SK-N-SH (cell line): ENCODE results near the gene NTRK3. TPM values are rescaled to one million over a fixed set of nuclear protein-coding genes. Genes with fewer than 3 reads are reported as not detected.

Experiments
- CTCF ChIA-PET: fragments of 300-600, 350-600 bp; formaldehyde crosslinking; extraction: SDS; loops from one replicate; lab custom pipeline; 2021; lab: Yijun Ruan, JAX
- POLR2A ChIA-PET: fragments of 350-600 bp; sonication (Branson Sonifier 250); formaldehyde crosslinking; extraction: SDS; loops from one replicate; lab custom pipeline; 2020; ENCODE audit warnings: antibody characterized with exemption, inconsistent platforms; lab: Yijun Ruan, JAX
- DNase-seq: peaks from one replicate; pipeline ENCODE4 v3.0.0; 2012
- H2AFZ ChIP-seq: fragments of 200-600 bp; sonication (generic); 2 replicates; pipeline ENCODE4 v1.8.1; 2016; ENCODE audit warnings: antibody characterized with exemption, mild to moderate bottlenecking, low read depth
- H3F3A ChIP-seq: fragments of 200-600 bp; sonication (generic); replicated peaks from 2 replicates; pipeline ENCODE3; 2016; ENCODE audit warnings: antibody characterized with exemption, mild to moderate bottlenecking; ENCODE audit not compliant: insufficient read depth
- H3K27ac ChIP-seq, 2 experiments: fragments of 200-500 bp in 1 of 2; fragments of 200-600 bp in 1 of 2; sonication (Bioruptor generic) in 1 of 2; sonication (generic), shearing (Covaris generic) in 1 of 2; 2 replicates each; pipeline versions ENCODE4 v1.5.1 to v1.6.1; 2014 to 2016; ENCODE audit warnings: low read depth in 2 of 2, inconsistent platforms in 1 of 2, low read length in 1 of 2, mild to moderate bottlenecking in 1 of 2, mixed read lengths in 1 of 2
- H3K27me3 ChIP-seq: fragments of 200-600 bp; sonication (generic), shearing (Covaris generic); 2 replicates; pipeline ENCODE4 v1.6.1; 2016; ENCODE audit warnings: mixed run types; ENCODE audit not compliant: insufficient read depth
- H3K36me3 ChIP-seq, 2 experiments: fragments of 200-500 bp in 1 of 2; fragments of 200-600 bp in 1 of 2; sonication (Bioruptor generic) in 1 of 2; sonication (generic) in 1 of 2; replicated peaks in 1 of 2; 2 replicates each; pipeline versions ENCODE3 to v1.5.1; 2014 to 2016; ENCODE audit warnings: low read length in 1 of 2, mild to moderate bottlenecking in 1 of 2; ENCODE audit not compliant: insufficient read depth in 2 of 2, control insufficient read depth in 1 of 2
- H3K4me1 ChIP-seq, 2 experiments: fragments of 200-500 bp in 1 of 2; fragments of 200-600 bp in 1 of 2; sonication (Bioruptor generic) in 1 of 2; sonication (generic), shearing (Covaris generic) in 1 of 2; 2 replicates each; pipeline versions ENCODE4 v1.5.1 to v1.6.1; 2014 to 2016; ENCODE audit warnings: low read depth in 1 of 2, low read length in 1 of 2, mixed run types in 1 of 2; ENCODE audit not compliant: insufficient read depth in 2 of 2, control insufficient read depth in 1 of 2
- H3K4me2 ChIP-seq: fragments of 200-600 bp; sonication (generic), shearing (Covaris generic); 2 replicates; pipeline ENCODE4 v1.6.1; 2017; ENCODE audit warnings: mixed run types
- H3K4me3 ChIP-seq, 2 experiments: fragments of 200-500 bp in 1 of 2; fragments of 200-600 bp in 1 of 2; sonication (Bioruptor generic) in 1 of 2; sonication (generic), shearing (Covaris generic) in 1 of 2; 2 replicates each; pipeline versions ENCODE4 v1.5.1 to v1.8.1; 2014 to 2016; ENCODE audit warnings: low read depth in 2 of 2, inconsistent platforms in 1 of 2, low read length in 1 of 2, mild to moderate bottlenecking in 1 of 2, mixed read lengths in 1 of 2, moderate library complexity in 1 of 2
- H3K79me2 ChIP-seq: fragments of 200-600 bp; sonication (generic); 2 replicates; pipeline ENCODE4 v1.8.1; 2017; ENCODE audit warnings: mild to moderate bottlenecking; ENCODE audit not compliant: insufficient read depth
- H3K9ac ChIP-seq: fragments of 200-600 bp; sonication (generic); 2 replicates; pipeline ENCODE4 v1.6.1; 2017; ENCODE audit warnings: mixed run types
- H3K9me2 ChIP-seq: fragments of 200-600 bp; sonication (generic); 2 replicates; pipeline ENCODE4 v1.6.1; 2017; ENCODE audit warnings: mixed run types
- H3K9me3 ChIP-seq: fragments of 200-600 bp; sonication (generic); 2 replicates; pipeline ENCODE4 v1.6.1; 2017; ENCODE audit warnings: mixed run types, mild to moderate bottlenecking, moderate library complexity
- H4K20me1 ChIP-seq: fragments of 200-600 bp; sonication (generic); 2 replicates; pipeline ENCODE4 v1.6.1; 2017; ENCODE audit warnings: mild to moderate bottlenecking, mixed run types; ENCODE audit not compliant: insufficient read depth
- CHD2 ChIP-seq: fragments of 150-350 bp; IDR thresholded peaks from 2 replicates; pipeline ENCODE4 v1.6.1; 2018; ENCODE audit warnings: low read length; ENCODE audit not compliant: partially characterized antibody
- EP300 ChIP-seq, 2 experiments: IDR thresholded peaks; 2 replicates each; pipeline versions ENCODE4 v1.4.0 to v1.6.1; 2012; ENCODE audit warnings: borderline replicate concordance in 1 of 2, low read depth in 1 of 2, low read length in 1 of 2
- FOSL2 ChIP-seq: IDR thresholded peaks from 2 replicates; pipeline ENCODE4 v1.4.0; 2012; ENCODE audit warnings: low read depth, mild to moderate bottlenecking, moderate library complexity, borderline replicate concordance
- GABPA ChIP-seq: IDR thresholded peaks from 2 replicates; pipeline ENCODE4 v1.4.0; 2012; ENCODE audit warnings: low read depth, mild to moderate bottlenecking
- GATA2 ChIP-seq: sonication (generic); formaldehyde crosslinking; IDR thresholded peaks from 2 replicates; pipeline ENCODE4 v1.5.0; 2020; ENCODE audit warnings: mild to moderate bottlenecking, missing genetic modification reagents
- MEF2A ChIP-seq: IDR thresholded peaks from 2 replicates; pipeline ENCODE4 v1.4.0; 2012; ENCODE audit warnings: low read depth, borderline replicate concordance
- MXI1 ChIP-seq: IDR thresholded peaks from 2 replicates; pipeline ENCODE4 v1.6.1; 2012; ENCODE audit warnings: mild to moderate bottlenecking, low read depth, low read length, improper control_type of control experiment
- NFIC ChIP-seq: IDR thresholded peaks from 2 replicates; pipeline ENCODE4 v1.4.0; 2012; ENCODE audit warnings: borderline replicate concordance
- RCOR1 ChIP-seq: fragments of 150-350 bp; IDR thresholded peaks from 2 replicates; pipeline ENCODE4 v1.6.1; 2017; ENCODE audit warnings: antibody characterized with exemption, low read length
- RFX5 ChIP-seq: IDR thresholded peaks from 2 replicates; pipeline ENCODE4 v1.6.1; 2012; ENCODE audit warnings: mild to moderate bottlenecking, improper control_type of control experiment, low read length
- RXRA ChIP-seq: IDR thresholded peaks from 2 replicates; pipeline ENCODE4 v1.4.0; 2012; ENCODE audit warnings: low read depth, mild to moderate bottlenecking, borderline replicate concordance
- SMC3 ChIP-seq: IDR thresholded peaks from 2 replicates; pipeline ENCODE4 v1.6.1; 2012; ENCODE audit warnings: low read depth, low read length, improper control_type of control experiment
- TEAD4 ChIP-seq: IDR thresholded peaks from 2 replicates; pipeline ENCODE4 v1.4.0; 2012; ENCODE audit warnings: mild to moderate bottlenecking, borderline replicate concordance; ENCODE audit not compliant: insufficient read depth
- YY1 ChIP-seq: IDR thresholded peaks from 2 replicates; pipeline ENCODE4 v1.4.0; 2012; ENCODE audit warnings: low read depth, mild to moderate bottlenecking
- WGBS: methylation state at CpG from one replicate; pipeline ENCODE4 v1.1.6; 2017; ENCODE audit warnings: low lambda C conversion rate; 5-methylcytosine and 5-hydroxymethylcytosine counted together
- polyA plus RNA-seq, 3 experiments: library from polyadenylated mRNA; depleted of rRNA; stranded (reverse); fragments of >200 nt; gene quantifications; 2 replicates each; pipeline ENCODE4 v1.2.3, GENCODE V29; 2012
- TF ChIP-seq, protein P1 (sequence below): IDR thresholded peaks from 2 replicates; pipeline ENCODE4 v1.4.0; 2012; ENCODE audit warnings: low read depth
- TF ChIP-seq, protein P2 (sequence below): fragments of 150-350 bp; IDR thresholded peaks from 2 replicates; pipeline ENCODE4 v1.6.1; 2017; ENCODE audit warnings: antibody characterized with exemption, low read length, low read depth, borderline replicate concordance
- TF ChIP-seq, protein P3 (sequence below): fragments of 200-600 bp; sonication (generic); IDR thresholded peaks from 2 replicates; pipeline ENCODE4 v1.6.1; 2017; ENCODE audit warnings: antibody characterized with exemption, mild to moderate bottlenecking, moderate library complexity
- TF ChIP-seq, protein P4 (sequence below): IDR thresholded peaks from 2 replicates; pipeline ENCODE4; 2012
- TF ChIP-seq, protein P5 (sequence below): IDR thresholded peaks from 2 replicates; pipeline ENCODE4 v1.4.0; 2012; ENCODE audit warnings: low read depth, borderline replicate concordance
- TF ChIP-seq, protein P6 (sequence below): fragments of 150-350 bp; IDR thresholded peaks from 2 replicates; pipeline ENCODE4 v1.6.1; 2016; ENCODE audit warnings: mild to moderate bottlenecking, low read depth, low read length

Gene NTRK3
- polyA plus RNA-seq, 1 of the 3 experiments (the other 2 are of a cell fraction), result 2.6 TPM

DNA sequence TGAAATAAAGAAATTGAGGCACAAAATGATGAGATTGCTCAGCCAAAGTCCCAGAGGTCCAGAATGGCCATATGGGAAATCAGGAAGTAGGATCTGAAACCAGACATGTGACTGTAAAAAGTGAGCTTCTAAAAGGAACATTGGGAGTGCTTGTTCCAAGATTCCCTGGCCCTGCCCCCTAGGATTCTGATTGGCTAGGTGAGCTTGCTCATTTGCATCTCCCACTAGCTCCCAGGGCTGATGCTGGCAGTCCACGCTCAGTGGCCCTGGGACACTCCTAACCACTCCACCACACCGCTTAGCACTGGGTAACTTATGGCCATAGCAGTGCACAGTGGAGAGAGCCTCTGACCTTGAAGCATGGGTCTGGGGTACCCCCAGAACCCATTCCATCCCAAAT lies 326.7 kb downstream of the NTRK3 start:
- no peak overlapping the region for H2AFZ ChIP-seq
- POLR2A ChIA-PET, result no interaction called here
- WGBS, result 67% methylated on average over 2 of the region's 2 CpGs
- H4K20me1 ChIP-seq, result no peaks in the 10 kb centered on the region
- H3K36me3 ChIP-seq, result no peaks in the 10 kb centered on the region
- CTCF ChIA-PET, result interaction anchor here (1.8 kb wide), 1 partner anchor 316 kb away, joined by 4 read pairs; no protein-coding TSS in a partner anchor
- DNase-seq, result no peak
- H3K9me2 ChIP-seq, result no peaks in the 10 kb centered on the region
- H3K9me3 ChIP-seq, result no peaks in the 10 kb centered on the region
- H3K27me3 ChIP-seq, result no peaks in the 10 kb centered on the region
- no peak for TF ChIP-seq RXRA
- TF ChIP-seq RCOR1, result no peak
- TF ChIP-seq, protein P1, sequence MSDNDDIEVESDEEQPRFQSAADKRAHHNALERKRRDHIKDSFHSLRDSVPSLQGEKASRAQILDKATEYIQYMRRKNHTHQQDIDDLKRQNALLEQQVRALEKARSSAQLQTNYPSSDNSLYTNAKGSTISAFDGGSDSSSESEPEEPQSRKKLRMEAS, result no peak
- TF ChIP-seq RFX5, result no peak
- no peak for TF ChIP-seq FOSL2
- no peak for TF ChIP-seq MEF2A
- no peak for TF ChIP-seq YY1
- TF ChIP-seq NFIC, result no peak
- no peak for TF ChIP-seq GATA2 (CRISPR knock-in tag)
- TF ChIP-seq, protein P2, sequence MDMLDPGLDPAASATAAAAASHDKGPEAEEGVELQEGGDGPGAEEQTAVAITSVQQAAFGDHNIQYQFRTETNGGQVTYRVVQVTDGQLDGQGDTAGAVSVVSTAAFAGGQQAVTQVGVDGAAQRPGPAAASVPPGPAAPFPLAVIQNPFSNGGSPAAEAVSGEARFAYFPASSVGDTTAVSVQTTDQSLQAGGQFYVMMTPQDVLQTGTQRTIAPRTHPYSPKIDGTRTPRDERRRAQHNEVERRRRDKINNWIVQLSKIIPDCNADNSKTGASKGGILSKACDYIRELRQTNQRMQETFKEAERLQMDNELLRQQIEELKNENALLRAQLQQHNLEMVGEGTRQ, result no peak
- TF ChIP-seq, protein P3, sequence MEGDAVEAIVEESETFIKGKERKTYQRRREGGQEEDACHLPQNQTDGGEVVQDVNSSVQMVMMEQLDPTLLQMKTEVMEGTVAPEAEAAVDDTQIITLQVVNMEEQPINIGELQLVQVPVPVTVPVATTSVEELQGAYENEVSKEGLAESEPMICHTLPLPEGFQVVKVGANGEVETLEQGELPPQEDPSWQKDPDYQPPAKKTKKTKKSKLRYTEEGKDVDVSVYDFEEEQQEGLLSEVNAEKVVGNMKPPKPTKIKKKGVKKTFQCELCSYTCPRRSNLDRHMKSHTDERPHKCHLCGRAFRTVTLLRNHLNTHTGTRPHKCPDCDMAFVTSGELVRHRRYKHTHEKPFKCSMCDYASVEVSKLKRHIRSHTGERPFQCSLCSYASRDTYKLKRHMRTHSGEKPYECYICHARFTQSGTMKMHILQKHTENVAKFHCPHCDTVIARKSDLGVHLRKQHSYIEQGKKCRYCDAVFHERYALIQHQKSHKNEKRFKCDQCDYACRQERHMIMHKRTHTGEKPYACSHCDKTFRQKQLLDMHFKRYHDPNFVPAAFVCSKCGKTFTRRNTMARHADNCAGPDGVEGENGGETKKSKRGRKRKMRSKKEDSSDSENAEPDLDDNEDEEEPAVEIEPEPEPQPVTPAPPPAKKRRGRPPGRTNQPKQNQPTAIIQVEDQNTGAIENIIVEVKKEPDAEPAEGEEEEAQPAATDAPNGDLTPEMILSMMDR, result no peak
- TF ChIP-seq, protein P4, sequence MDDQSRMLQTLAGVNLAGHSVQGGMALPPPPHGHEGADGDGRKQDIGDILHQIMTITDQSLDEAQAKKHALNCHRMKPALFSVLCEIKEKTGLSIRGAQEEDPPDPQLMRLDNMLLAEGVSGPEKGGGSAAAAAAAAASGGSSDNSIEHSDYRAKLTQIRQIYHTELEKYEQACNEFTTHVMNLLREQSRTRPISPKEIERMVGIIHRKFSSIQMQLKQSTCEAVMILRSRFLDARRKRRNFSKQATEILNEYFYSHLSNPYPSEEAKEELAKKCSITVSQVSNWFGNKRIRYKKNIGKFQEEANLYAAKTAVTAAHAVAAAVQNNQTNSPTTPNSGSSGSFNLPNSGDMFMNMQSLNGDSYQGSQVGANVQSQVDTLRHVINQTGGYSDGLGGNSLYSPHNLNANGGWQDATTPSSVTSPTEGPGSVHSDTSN, result no peak
- no peak for TF ChIP-seq SMC3
- no peak for TF ChIP-seq EP300 (IDR thresholded peaks at IDR 0.05; ENCODE audit: borderline replicate concordance in 1 of 2, low read depth in 1 of 2, low read length in 1 of 2)
- TF ChIP-seq TEAD4, result no peak
- TF ChIP-seq GABPA, result no peak
- TF ChIP-seq, protein P5, sequence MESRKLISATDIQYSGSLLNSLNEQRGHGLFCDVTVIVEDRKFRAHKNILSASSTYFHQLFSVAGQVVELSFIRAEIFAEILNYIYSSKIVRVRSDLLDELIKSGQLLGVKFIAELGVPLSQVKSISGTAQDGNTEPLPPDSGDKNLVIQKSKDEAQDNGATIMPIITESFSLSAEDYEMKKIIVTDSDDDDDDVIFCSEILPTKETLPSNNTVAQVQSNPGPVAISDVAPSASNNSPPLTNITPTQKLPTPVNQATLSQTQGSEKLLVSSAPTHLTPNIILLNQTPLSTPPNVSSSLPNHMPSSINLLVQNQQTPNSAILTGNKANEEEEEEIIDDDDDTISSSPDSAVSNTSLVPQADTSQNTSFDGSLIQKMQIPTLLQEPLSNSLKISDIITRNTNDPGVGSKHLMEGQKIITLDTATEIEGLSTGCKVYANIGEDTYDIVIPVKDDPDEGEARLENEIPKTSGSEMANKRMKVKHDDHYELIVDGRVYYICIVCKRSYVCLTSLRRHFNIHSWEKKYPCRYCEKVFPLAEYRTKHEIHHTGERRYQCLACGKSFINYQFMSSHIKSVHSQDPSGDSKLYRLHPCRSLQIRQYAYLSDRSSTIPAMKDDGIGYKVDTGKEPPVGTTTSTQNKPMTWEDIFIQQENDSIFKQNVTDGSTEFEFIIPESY, result no peak
- TF ChIP-seq, protein P6, sequence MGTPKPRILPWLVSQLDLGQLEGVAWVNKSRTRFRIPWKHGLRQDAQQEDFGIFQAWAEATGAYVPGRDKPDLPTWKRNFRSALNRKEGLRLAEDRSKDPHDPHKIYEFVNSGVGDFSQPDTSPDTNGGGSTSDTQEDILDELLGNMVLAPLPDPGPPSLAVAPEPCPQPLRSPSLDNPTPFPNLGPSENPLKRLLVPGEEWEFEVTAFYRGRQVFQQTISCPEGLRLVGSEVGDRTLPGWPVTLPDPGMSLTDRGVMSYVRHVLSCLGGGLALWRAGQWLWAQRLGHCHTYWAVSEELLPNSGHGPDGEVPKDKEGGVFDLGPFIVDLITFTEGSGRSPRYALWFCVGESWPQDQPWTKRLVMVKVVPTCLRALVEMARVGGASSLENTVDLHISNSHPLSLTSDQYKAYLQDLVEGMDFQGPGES, result no peak
- no peak for TF ChIP-seq MXI1
- TF ChIP-seq CHD2, result no peak
- TF ChIP-seq, all 33 proteins: peak for 0
- Histone ChIP-seq H3K4me3 (no peak overlapping the region), H3K27ac (no peak overlapping the region), H3F3A (no peaks in the 10 kb centered on the region), H3K4me1 (no peaks in the 10 kb centered on the region; a peak in 1 of 4 replicates), H3K9ac (no peak overlapping the region), H3K79me2 (no peaks in the 10 kb centered on the region), H3K4me2 (no peak overlapping the region)
